Ramos (cell line): ENCODE data around the gene PTPRO.

ENCODE experiments used
- in situ Hi-C: fragments of 300-500 bp; cut with MboI; formaldehyde crosslinking; loops from one replicate; pipeline ENCODE4 v1.14.3; 2022; ENCODE audit warnings: low sequenced_read_pairs; ENCODE audit not compliant: unreplicated experiment

The PTPRO gene

DNA sequence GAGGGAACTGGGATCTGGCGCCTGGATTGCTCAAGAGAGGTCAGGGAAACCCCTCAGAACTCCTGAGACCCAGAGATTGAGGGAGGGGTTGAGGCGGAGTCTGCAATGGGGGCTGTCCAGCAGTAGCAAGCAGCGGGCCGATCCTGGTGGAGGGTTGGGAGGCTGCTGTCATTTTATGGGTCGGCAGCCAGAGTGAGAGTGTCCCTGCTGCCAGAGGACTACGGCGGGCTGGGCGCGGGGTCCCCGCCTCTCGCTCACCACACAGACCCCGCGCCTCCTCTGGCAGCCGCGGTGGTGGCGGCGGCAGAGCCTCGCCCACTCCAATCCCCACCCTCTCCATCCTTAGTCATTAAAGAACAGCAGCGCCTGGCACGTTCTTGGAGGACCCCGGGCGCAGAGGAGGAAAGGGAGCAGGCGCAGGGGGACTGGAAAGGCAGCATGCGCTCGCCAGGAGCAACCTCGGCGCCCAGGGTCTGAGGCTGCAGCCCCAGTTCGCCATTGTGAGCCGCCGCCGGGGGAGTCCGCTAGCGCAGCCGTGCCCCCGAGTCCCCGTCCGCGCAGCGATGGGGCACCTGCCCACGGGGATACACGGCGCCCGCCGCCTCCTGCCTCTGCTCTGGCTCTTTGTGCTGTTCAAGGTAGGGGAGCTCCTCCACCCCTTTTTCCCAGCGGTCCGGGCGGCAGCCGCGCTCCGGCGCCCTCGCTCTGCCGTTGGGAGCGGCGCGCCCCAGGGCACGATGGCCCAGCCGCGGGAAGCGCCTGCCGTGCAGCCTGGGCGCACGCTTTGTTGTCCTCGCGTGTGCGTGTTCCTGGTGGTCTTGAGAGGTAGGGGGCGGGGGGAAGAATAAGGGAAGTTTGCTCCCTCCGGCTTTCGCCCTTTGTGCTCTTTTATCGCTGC lies at the start of gene PTPRO:
TSS of gene PTPRO (plus strand) at position 345 of the 898 bp plus-strand sequence.
- in situ Hi-C loops: no loop called here

DNA sequence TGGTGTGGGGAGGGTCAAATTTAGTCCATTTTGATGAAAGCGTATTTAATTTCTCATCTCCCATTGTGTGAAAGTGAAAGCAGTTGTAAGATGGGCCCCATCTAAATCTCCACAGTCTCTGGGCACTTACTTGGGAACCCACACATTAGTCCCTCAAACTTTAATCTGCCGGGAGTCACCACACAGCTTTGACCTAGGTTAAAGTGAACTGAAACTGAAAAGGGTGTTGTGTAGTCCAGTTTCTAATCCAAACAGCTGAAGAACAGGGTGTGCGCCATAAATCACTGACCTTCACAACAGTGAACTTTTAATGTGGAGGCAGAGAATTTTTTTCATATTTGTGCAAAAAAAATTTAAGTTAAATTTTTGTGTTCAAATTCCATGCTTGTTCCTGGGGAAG lies 48.4 kb upstream of the PTPRO start:
- in situ Hi-C loops: loop anchor here (10.0 to 25.0 kb wide), 4 partner anchors 251 to 537 kb away; partner anchors contain the start of gene ART4

DNA sequence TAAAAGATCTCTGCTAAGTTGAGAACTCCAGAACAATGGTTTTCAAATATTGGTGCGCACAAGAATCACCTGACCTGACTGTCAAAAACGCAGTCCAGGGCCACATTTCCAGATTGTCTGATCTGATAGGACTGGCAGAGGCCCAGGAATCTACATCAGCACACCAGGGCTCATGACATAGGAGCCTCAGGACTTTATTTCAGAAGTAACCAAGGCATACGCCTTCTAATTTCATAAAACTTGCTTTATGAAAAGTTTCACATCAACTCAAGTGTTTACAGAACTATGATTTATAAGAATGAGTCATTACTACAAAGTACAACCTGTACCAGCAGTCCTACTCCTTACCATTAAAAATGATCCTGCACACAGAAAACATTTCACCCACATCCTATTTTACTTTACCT lies 47.7 kb upstream of the PTPRO start:
- in situ Hi-C loops: loop anchor here (10.0 to 25.0 kb wide), 4 partner anchors 250 to 537 kb away; partner anchors contain the start of gene ART4

DNA sequence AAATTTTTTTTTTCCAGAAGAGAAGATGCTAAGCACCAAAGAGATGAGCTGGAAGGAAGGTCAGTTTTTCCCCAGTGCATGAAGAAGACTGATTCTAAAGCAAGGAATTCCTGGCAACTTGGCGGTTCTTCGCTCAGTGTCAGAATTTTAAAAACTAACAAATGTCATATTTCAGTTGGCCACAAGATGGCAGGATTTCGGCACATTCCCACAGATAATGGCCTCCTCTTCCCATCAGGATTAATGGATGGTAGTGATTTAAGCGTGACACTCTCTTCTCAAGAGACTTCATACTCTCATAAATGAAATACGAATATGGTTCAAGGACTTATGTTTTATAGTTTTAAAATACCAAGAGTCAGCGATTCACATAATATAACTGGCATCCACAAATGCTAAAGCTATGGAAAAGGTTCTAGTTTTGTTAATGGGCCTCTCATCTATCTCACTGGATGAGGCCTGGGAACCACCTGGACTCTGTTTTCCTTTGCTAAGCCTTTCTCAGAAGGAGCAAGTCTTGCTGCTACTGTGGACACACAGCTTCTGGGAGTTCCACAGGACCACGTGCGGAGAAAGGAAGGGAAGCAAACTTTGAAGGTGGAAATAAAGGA lies 46.1 kb upstream of the PTPRO start:
- in situ Hi-C loops: loop anchor here (10.0 kb wide), 2 partner anchors 249 to 309 kb away; no protein-coding TSS in a partner anchor

DNA sequence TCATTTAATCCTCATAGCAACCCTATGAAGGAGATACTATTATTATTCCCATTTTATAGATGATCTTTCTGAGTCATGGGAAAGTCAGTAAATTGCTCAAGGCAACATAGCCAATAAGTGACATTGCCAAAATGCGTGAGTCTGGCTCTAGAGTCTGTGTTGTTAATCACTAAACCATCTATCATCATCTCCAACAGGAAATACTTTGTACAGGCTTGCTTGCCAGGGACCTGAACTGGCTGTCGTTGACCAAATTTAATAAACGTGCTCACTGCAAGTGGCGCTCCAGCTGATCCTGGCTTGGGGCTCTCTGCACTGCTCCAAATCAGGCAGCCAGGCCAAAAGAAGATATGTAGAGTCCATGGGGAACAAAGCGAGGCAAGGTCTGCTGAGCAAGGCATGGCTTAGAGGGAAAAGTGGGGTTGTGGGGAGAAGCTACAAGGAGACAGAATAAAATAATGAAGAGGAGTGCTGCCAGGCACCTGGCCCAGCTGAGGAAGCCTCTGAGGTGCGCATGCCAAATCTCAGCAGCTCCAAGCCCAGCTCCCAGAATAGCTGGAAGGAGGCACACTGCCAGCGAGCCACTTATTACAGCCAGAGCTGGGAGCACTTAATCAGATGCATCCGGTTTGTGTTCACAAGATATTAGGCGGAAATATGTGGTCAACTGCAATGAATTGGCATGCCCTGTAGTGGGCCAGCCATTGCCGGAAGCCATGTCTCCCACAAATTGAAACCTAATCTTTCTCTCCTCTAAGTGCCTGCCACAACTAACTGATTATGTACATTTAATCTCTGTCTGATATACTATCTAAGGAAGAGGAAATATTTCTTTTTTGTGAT lies 43.3 kb upstream of the PTPRO start:
- in situ Hi-C loops: loop anchor here (10.0 kb wide), 2 partner anchors 246 to 306 kb away; no protein-coding TSS in a partner anchor

DNA sequence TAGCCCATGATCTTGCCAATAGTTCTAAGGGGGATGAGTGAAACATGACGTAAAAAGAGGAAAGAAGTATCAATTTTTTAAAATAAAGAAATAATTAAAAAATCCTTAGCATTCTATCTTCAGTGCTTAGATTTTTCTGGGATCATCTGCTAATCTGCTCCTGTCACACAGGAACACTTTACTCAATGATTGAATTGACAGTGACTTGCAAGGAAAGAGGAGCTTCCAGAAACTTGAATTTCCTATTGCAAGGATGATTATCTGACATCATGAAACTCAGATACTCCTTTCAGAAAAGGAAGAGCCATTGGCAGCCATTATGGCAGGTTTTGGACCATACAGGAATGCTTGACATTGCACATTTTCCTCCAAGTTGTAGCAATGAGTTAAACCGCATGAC lies 41.4 kb upstream of the PTPRO start:
- in situ Hi-C loops: no loop called here

DNA sequence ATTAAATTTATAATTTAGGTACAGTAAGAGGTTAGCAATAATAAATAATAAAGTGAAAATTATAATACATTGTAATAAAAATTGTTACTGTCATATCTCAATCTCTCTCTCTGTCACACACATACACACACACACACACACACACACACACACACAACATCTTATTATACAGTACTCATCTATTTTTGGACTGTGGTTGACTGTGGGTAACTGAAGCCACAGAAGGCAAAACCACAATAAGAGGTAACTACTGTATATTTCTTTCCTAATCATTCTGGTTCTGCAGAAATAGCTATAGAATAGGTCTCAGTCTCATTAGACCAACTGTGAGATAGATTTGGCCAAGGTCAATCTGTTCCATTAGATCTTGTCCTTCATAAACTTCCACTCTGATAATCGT lies 33.1 kb upstream of the PTPRO start:
- in situ Hi-C loops: no loop called here

DNA sequence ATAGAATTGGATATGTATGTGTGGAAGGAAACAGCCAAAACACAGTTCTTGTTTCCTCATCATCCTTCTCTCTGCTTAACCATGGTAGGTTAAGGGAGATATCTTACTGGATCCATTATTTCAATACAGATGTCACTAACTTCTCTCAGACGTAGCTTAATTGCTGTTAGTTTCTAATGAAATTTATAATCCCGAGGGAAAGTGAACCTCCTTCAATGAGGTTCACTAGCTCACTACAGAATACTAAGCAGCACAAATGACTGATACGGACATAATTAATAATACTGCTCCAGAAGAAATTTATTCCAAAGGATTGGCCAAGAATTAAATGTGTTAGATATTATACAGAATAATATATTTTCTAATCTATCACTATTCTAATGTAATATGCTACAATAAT lies 28.6 kb upstream of the PTPRO start:
- in situ Hi-C loops: no loop called here

DNA sequence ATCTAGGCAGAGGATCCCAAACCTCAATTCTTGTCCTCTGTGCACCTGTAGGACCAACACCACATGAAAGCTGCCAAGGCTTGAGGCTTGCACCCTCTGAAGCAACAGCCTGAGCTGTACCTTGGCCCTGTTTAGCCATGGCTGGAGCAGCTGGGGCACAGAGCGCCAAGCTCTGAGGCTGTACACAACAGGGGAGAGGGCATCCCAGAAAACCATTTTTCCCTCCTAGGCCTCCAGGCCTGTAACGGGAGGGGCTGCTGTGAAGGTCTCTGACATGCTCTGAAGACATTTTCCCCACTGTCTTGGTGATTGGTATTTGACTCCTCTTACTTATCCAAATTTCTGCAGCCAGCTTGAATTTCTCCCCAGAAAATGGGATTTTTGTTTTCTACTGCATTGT lies 22.4 kb upstream of the PTPRO start:
- in situ Hi-C loops: no loop called here

DNA sequence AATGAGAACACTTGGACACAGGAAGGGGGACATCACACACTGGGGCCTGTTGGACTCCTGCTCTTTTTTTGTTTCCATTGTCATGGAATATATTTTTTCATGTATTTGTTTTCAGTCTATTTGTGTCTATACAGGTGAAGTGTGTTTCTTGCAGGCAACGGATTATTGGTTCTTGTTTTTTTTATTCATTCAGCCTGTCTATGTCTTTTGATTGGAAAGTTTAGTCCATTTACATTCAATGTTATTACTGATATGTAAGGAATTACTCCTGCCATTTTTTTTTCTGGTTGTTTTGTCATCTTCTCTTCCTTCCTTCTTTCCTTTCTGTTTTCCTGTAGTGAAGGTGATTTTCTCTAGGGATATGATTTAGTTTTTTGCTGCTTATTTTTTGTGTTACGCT lies 18.0 kb upstream of the PTPRO start:
- in situ Hi-C loops: no loop called here

DNA sequence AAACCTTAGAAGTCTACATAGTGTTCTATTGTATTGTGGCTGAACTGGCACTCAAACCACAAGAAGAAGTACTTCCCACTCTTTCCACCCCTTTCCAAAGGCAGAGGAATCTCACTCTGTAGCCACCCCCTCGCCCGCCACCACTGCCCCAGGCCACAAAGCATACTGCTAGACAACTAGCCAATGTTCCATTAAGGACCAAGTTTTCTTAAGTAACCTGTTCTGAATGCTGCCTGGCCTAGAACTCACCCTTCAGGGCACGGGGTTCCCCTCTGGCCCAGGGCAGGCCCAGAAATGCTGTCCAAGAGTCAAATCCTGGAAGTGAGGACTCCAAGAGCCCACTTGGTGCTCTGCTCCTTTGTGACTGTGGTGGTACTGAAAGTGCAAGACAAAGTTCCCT lies 15.7 kb upstream of the PTPRO start:
- in situ Hi-C loops: no loop called here

DNA sequence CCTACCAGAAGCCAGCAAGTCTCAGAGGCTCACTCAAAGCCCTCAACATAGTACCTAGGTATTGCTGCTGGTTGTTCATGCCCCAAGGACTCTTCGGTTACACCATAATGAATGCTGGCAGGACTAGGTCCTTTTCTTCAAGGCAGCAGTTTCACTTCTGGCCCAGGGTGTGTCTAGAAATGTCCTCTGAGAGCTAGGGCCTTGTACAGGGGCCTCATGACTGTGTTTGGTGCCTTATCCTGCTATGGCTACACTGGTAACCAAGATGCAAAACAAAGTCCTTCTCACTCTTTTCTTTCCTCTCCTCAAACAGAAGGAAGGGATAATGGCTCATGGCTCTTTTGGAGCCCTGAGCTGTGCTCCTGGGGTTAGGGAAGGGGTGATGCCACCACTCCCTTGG lies 15.2 kb upstream of the PTPRO start:
- in situ Hi-C loops: no loop called here

DNA sequence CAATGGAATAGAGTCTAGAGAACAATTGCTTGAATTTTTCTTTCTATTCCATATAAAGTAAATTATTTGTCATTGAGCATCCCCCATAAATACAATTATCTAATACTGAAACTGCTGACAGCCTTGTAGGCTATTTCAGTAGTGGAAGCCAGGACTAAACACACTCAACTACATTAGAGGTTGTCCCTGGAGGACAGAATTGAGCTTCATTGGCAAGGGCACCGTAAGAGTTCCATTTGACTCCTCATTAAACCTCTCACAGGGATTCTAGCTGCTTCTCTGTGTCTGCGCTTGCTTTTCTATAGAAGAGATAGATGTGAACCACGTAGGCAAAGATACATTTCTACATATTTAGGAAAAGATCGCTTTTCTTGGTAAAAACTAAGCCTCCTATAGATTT lies 3.5 kb upstream of the PTPRO start:
- in situ Hi-C loops: no loop called here

DNA sequence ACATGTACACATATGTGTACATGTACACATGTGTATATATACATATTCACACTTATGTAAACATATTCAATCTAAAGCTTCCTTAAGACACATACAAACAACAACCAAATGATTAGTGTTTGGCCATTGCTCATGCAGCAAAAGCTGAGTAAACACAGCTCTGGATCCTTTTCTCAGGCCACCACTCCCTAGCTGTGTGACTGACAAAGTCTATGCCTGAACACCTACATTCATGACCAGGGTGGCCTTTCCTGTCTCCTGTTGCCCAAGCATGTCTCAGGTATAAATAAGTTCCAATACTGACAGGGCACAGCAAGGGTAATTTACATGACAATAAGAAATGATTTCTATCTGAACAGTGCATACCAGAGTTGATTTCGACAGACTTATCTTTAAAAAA lies 1.4 kb upstream of the PTPRO start:
- in situ Hi-C loops: no loop called here

DNA sequence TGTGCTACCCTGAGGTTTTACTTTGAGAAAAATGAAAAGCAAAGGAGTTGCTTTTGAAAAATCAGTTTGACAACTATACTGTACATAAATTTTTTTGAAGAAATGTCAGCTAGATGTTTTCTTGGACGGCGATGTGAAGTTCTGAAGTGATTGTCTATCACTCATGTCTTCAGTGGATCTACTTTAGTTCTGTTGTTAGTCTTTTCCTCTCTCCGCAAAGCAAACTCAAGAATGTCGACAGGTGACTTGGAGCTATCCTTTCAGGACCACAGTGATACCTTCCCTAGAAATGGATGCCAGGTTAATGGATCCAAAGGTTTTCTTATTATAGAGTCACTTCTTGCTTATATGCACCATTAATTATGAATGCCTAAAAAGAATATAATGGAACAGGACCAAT lies 1.2 kb downstream of the PTPRO start:
- in situ Hi-C loops: no loop called here

DNA sequence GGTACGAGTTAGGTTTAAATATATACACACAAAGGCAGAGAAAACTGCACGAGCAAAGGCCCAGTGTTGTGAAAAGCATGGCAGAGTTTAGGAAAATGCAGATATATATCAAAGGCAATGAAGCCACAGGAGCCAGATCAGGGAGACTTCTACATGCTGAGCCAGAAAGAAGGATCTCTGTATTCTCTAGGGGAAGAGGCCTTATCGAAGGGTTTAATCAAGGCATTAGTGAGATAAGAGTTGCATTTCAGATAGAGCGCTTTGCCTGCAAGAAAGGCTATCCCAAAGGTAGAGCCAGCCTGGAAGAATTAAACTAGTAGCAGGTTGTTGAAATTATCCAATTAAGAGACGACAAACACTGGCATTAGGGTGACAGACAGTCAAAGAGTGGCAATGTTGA lies 7.6 kb downstream of the PTPRO start:
- in situ Hi-C loops: no loop called here

DNA sequence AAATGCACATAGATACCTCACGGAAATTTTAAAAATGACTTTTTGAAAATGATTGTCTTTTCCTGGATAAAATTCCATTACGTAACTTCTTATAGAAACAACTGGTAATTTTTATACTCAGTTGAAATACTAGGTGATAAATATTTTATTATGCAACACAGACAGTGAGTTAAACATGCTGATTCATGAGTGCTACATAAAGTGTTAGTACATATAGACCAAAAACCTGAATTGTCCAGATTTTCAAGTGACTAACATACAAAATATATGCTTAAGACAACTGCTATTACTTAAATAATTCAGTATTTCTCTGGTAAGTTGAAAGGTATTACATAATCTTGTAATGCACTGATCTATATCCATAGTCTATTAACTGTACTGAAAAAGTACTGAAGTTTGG lies 11.9 kb downstream of the PTPRO start:
- in situ Hi-C loops: no loop called here

DNA sequence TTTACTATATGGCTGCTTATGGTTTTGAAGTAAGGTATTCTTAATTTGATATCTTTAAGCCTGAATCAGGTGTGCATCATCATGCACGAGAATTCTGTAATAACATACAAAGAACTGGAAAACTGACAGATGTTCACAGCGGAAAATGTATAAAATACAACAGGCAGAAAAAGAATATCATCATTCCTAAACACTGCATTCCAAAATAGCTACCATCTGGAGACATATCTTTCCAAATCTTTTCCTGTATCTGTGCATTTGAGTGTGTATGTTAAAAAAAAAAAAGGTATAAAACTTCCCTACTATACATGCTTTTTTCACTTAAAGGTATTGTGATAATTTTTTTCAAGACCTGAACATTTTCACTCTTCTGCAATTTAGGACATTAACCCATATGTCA lies 13.7 kb downstream of the PTPRO start:
- in situ Hi-C loops: no loop called here

DNA sequence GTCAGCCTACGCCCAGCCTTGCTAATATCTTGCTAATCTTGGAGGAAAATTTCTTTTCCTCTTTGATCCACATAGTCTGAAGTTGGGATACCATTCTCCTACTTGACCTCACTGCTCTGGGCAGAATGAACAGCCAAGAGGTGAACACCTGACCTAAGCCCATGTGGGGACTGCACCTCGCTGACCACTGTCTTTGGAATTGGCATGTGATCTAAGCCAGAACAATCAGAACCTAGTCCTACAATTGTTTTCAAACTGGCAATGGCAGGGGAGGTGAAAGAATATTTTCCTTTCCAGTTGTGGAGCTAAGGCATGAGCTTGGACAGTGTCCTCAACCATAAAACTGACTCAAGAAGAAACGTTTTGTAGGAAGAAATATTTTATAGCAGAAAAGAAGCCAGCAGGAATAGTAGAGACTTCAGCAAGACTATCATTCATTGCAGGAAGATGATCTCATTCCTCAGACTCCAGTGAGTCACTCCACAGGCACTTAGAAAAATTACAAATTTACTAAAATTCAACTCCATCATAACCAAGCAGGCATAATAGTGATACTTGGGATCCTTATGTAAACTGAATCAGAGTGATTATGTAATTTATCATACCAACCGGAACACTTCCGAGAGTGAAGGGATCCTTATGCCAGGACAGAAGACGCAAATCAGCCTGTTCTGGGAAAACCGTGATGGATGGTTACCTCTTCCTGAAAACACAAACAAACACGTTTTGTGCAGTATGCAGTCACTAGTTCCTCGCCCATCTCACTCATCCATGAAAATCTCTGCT lies 14.7 kb downstream of the PTPRO start:
- in situ Hi-C loops: no loop called here

DNA sequence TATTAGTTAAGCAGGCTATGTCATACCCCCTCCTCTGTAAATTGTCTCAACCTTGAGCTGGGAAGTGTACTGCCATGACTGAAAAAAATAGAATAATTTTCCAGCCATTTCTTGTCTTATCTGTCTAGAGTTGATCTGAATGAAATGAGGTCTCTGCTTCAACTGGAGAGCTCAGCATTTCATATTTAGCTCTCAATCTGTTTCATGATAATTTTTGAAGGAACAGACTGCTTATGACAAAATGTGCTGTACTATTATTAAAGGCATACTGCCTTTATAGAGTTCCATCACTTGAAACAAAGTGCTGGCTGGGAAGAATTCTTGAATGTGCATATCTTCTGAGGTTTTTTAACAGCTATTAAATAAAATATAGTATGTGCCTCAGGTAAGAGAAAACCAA lies 19.1 kb downstream of the PTPRO start:
- in situ Hi-C loops: no loop called here
